HCT116 (cell line): ENCODE results near the gene TEPSIN. TPM values are rescaled to one million over a fixed set of nuclear protein-coding genes. Genes with fewer than 3 reads are reported as not detected.

Source experiments
- ATAC-seq: fragments of 200-7000 bp; cut with Tn5 transposase; 2 replicates; pipeline ENCODE4 v1.9.1; 2020; ENCODE audit warnings: mild to moderate bottlenecking, moderate library complexity
- BruUV-seq: library from RNA; stranded (reverse); fragments of 400-500 nt; replicated peaks from 2 replicates; lab custom pipeline; 2021; lab: Mats Ljungman, UMichigan
- CTCF ChIA-PET: fragments of 300-600 bp; sonication (Branson Sonifier 250); formaldehyde crosslinking; loops from one replicate; lab custom pipeline; 2021; ENCODE audit warnings: antibody characterized with exemption; lab: Charles Lee
- POLR2A ChIA-PET: fragments of 300-600, 350-600 bp; sonication (Branson Sonifier 250); formaldehyde crosslinking; loops from one replicate; lab custom pipeline; 2021; ENCODE audit warnings: antibody characterized with exemption; lab: Charles Lee
- RAD21 ChIA-PET, 2 experiments: fragments of 300-600 bp; sonication (Branson Sonifier 250); formaldehyde crosslinking; loops; one replicate each; lab custom pipeline; 2023; ENCODE audit warnings: low total read pairs in 2 of 2; ENCODE audit not compliant: uncharacterized antibody in 2 of 2, unreplicated experiment in 2 of 2, low non-redundant PET in 1 of 2; lab: Charles Lee
- DNase-seq: peaks from one replicate; pipeline ENCODE4 v3.0.0-alpha.2; 2010; ENCODE audit warnings: low read depth, low spot score
- H2AFZ ChIP-seq: fragments of 200-600 bp; shearing (Covaris generic), sonication (generic); 2 replicates; pipeline ENCODE4 v1.6.1; 2017; ENCODE audit warnings: low read depth, mixed run types, mixed read lengths, antibody characterized with exemption, low read length; ENCODE audit not compliant: poor library complexity, severe bottlenecking
- H3K27ac ChIP-seq: 2 replicates; pipeline ENCODE4 v1.5.1; 2012; ENCODE audit warnings: low read depth, low read length
- H3K27me3 ChIP-seq: fragments of 200-600 bp; sonication (generic); 2 replicates; pipeline ENCODE4 v1.6.1; 2016; ENCODE audit warnings: mixed run types, low read length, mixed read lengths; ENCODE audit not compliant: insufficient read depth
- H3K36me3 ChIP-seq, 2 experiments: fragments of 200-500 bp in 1 of 2; fragments of 200-600 bp in 1 of 2; sonication (Bioruptor generic) in 1 of 2; sonication (generic) in 1 of 2; 2 replicates each; pipeline versions ENCODE4 v1.5.1 to v1.6.1; 2014 to 2016; ENCODE audit warnings: low read length in 2 of 2, inconsistent platforms in 1 of 2, mixed read lengths in 1 of 2, mixed run types in 1 of 2; ENCODE audit not compliant: insufficient read depth in 2 of 2, control insufficient read depth in 1 of 2
- H3K4me1 ChIP-seq, 2 experiments: fragments of 200-600 bp in 1 of 2; sonication (generic) in 1 of 2; 2 replicates each; pipeline versions ENCODE4 v1.5.1 to v1.6.1; 2012 to 2017; ENCODE audit warnings: low read length in 2 of 2, inconsistent platforms in 1 of 2, mild to moderate bottlenecking in 1 of 2, mixed read lengths in 1 of 2, mixed run types in 1 of 2, moderate library complexity in 1 of 2; ENCODE audit not compliant: insufficient read depth in 2 of 2, control insufficient read depth in 1 of 2
- H3K4me2 ChIP-seq: fragments of 200-600 bp; sonication (generic); 2 replicates; pipeline ENCODE4 v1.6.1; 2017; ENCODE audit warnings: mixed run types, low read length, mixed read lengths
- H3K4me3 ChIP-seq, 2 experiments: fragments of 200-600 bp in 1 of 2; sonication (generic) in 1 of 2; replicated peaks in 1 of 2; 2 replicates each; pipeline ENCODE4 v1.5.1; 2011 to 2016; ENCODE audit warnings: low read length in 2 of 2, control low read depth in 1 of 2, low read depth in 1 of 2, mild to moderate bottlenecking in 1 of 2, mixed read lengths in 1 of 2, mixed run types in 1 of 2
- H3K79me2 ChIP-seq: fragments of 200-600 bp; sonication (generic); 2 replicates; pipeline ENCODE4 v1.6.1; 2017; ENCODE audit warnings: mild to moderate bottlenecking, mixed run types, low read length, moderate library complexity, mixed read lengths; ENCODE audit not compliant: insufficient read depth
- H3K9ac ChIP-seq: fragments of 200-600 bp; sonication (generic); 2 replicates; pipeline ENCODE4 v1.6.1; 2016; ENCODE audit warnings: low read length, mixed read lengths
- H3K9me2 ChIP-seq: fragments of 200-600 bp; sonication (generic), shearing (Covaris generic); 2 replicates; pipeline ENCODE4 v1.6.1; 2017; ENCODE audit warnings: mixed run types, mild to moderate bottlenecking, moderate library complexity; ENCODE audit not compliant: insufficient read depth
- H3K9me3 ChIP-seq, 2 experiments: fragments of 200-500 bp in 1 of 2; fragments of 200-600 bp in 1 of 2; sonication (Bioruptor generic) in 1 of 2; sonication (generic) in 1 of 2; 2 replicates each; pipeline ENCODE4 v1.6.1; 2014 to 2017; ENCODE audit warnings: low read length in 2 of 2, mixed read lengths in 2 of 2, inconsistent platforms in 1 of 2, low read depth in 1 of 2, mild to moderate bottlenecking in 1 of 2, mixed run types in 1 of 2, moderate library complexity in 1 of 2; ENCODE audit not compliant: control insufficient read depth in 1 of 2, insufficient read depth in 1 of 2
- H4K20me1 ChIP-seq: fragments of 200-600 bp; sonication (generic), shearing (Covaris generic); 2 replicates; pipeline ENCODE4 v1.6.1; 2017; ENCODE audit warnings: mixed run types, mild to moderate bottlenecking, moderate library complexity; ENCODE audit not compliant: insufficient read depth
- CBX3 ChIP-seq: IDR thresholded peaks from 2 replicates; pipeline ENCODE4 v1.6.1; 2012; ENCODE audit warnings: low read depth
- CEBPB ChIP-seq: IDR thresholded peaks from 2 replicates; pipeline ENCODE4 v1.6.1; 2012; ENCODE audit warnings: low read depth
- EGR1 ChIP-seq: IDR thresholded peaks from 2 replicates; pipeline ENCODE4 v1.6.1; 2012; ENCODE audit warnings: low read depth
- ELF1 ChIP-seq: IDR thresholded peaks from 2 replicates; pipeline ENCODE4 v1.6.1; 2012; ENCODE audit warnings: low read depth, borderline replicate concordance
- EZH2phosphoT487 ChIP-seq: fragments of 200-600 bp; IDR thresholded peaks from 2 replicates; pipeline ENCODE4 v1.6.1; 2018; ENCODE audit warnings: antibody characterized with exemption, borderline replicate concordance
- POLR2A ChIP-seq: IDR thresholded peaks from 2 replicates; pipeline ENCODE4 v1.7.0; 2011; ENCODE audit warnings: borderline replicate concordance; ENCODE audit not compliant: insufficient read depth, insufficient read length; ENCODE audit errors: extremely low read depth
- RAD21 ChIP-seq: IDR thresholded peaks from 2 replicates; pipeline ENCODE4 v1.6.1; 2012; ENCODE audit warnings: low read depth, mild to moderate bottlenecking
- SIN3A ChIP-seq: IDR thresholded peaks from 2 replicates; pipeline ENCODE4 v1.6.1; 2012; ENCODE audit warnings: low read depth
- SP1 ChIP-seq: IDR thresholded peaks from 2 replicates; pipeline ENCODE4 v1.6.1; 2012; ENCODE audit warnings: low read depth
- SRF ChIP-seq: IDR thresholded peaks from 2 replicates; pipeline ENCODE4 v1.6.1; 2012; ENCODE audit warnings: low read depth
- TCF7L2 ChIP-seq: IDR thresholded peaks from 2 replicates; pipeline ENCODE4 v1.7.0; 2011; ENCODE audit warnings: borderline replicate concordance, inconsistent platforms; ENCODE audit not compliant: insufficient read depth, insufficient read length; ENCODE audit errors: extremely low read depth
- ZNF274 ChIP-seq: fragments of 200-500 bp; sonication (Bioruptor generic); IDR thresholded peaks from 2 replicates; pipeline ENCODE4 v1.6.1; 2014; ENCODE audit warnings: mild to moderate bottlenecking, low read depth, low read length, inconsistent platforms
- intact Hi-C: fragments of 100-400 bp; cut with micrococcal nuclease; formaldehyde crosslinking; loops from 2 replicates; pipeline ENCODE4 v1.10.0; 2022
- total RNA-seq: library from RNA; stranded (reverse); gene quantifications from one replicate; pipeline ENCODE4 v1.2.1, GENCODE V29; 2021; ENCODE audit not compliant: unreplicated experiment
- TF ChIP-seq, protein P1 (sequence below): IDR thresholded peaks from 2 replicates; pipeline ENCODE4 v1.6.1; 2012; ENCODE audit warnings: low read depth

Gene TEPSIN
- total RNA-seq, 1 experiment from 2014 or later = 50.6 TPM

DNA sequence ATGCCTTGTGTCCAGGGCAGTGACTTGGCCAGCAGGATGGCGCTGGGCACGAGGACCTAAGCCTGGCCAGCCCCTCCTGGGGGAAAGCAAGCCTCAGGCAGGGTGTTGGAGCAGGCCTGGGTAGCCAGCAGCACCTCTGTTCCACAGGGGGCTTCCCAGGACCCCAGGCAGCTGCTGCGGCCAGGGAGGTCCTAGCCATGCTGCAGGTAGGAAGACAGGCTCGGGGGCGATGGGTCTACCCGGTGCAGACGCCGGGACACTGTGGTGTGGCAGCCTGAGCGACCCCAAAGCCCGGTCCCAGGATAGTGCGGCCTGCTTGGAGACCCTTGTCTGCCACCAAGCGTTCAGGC is 50.4 kb downstream of the TEPSIN start:
- ATAC-seq (no peak), DNase-seq (no peak)
- Histone ChIP-seq H3K9me2 (no peaks in the 10 kb centered on the region), H2AFZ (no peak overlapping the region), H4K20me1 (no peaks in the 10 kb centered on the region), H3K4me1 (no peaks in the 10 kb centered on the region), H3K79me2 (no peaks in the 10 kb centered on the region), H3K36me3 (no peaks in the 10 kb centered on the region), H3K9ac (no peak overlapping the region), H3K4me2 (no peak overlapping the region), H3K4me3 (no peak overlapping the region), H3K27me3 (no peaks in the 10 kb centered on the region), H3K9me3 (no peaks in the 10 kb centered on the region), H3K27ac (no peak overlapping the region; the same call in 1 of the 2 replicates)
- RAD21 ChIA-PET = no interaction called here
- intact Hi-C loops = no loop called here
- POLR2A ChIA-PET = no interaction called here
- no peak for TF ChIP-seq SP1
- TF ChIP-seq CEBPB = no peak
- no peak for TF ChIP-seq ELF1
- no peak for TF ChIP-seq ZNF274
- no peak for TF ChIP-seq SIN3A
- TF ChIP-seq POLR2A = no peak
- TF ChIP-seq CBX3 = no peak
- no peak for TF ChIP-seq TCF7L2
- TF ChIP-seq EGR1 = no peak
- TF ChIP-seq EZH2phosphoT487 = no peak
- no peak for TF ChIP-seq RAD21
- TF ChIP-seq SRF = no peak
- TF ChIP-seq, protein P1, sequence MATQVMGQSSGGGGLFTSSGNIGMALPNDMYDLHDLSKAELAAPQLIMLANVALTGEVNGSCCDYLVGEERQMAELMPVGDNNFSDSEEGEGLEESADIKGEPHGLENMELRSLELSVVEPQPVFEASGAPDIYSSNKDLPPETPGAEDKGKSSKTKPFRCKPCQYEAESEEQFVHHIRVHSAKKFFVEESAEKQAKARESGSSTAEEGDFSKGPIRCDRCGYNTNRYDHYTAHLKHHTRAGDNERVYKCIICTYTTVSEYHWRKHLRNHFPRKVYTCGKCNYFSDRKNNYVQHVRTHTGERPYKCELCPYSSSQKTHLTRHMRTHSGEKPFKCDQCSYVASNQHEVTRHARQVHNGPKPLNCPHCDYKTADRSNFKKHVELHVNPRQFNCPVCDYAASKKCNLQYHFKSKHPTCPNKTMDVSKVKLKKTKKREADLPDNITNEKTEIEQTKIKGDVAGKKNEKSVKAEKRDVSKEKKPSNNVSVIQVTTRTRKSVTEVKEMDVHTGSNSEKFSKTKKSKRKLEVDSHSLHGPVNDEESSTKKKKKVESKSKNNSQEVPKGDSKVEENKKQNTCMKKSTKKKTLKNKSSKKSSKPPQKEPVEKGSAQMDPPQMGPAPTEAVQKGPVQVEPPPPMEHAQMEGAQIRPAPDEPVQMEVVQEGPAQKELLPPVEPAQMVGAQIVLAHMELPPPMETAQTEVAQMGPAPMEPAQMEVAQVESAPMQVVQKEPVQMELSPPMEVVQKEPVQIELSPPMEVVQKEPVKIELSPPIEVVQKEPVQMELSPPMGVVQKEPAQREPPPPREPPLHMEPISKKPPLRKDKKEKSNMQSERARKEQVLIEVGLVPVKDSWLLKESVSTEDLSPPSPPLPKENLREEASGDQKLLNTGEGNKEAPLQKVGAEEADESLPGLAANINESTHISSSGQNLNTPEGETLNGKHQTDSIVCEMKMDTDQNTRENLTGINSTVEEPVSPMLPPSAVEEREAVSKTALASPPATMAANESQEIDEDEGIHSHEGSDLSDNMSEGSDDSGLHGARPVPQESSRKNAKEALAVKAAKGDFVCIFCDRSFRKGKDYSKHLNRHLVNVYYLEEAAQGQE = no peak
- CTCF ChIA-PET = no interaction called here
- BruUV-seq = no TSS peak
